Uterus (tissue), 4 donors: ENCODE measurements around the gene STK36. TPM values are rescaled to one million over a fixed set of nuclear protein-coding genes. Genes with fewer than 3 reads are reported as not detected.

Experiments
- DNase-seq, 2 donors: peaks; one replicate each; pipeline ENCODE4 v3.0.0-alpha.2; 2019 to 2020
- H3K27ac ChIP-seq, 2 donors: fragments of 200-600 bp; sonication (generic); 1 replicate in 1 of 2; 2 replicates in 1 of 2; pipeline ENCODE4 v1.5.1; 2016 to 2018
- H3K27me3 ChIP-seq, 2 donors: fragments of 200-600 bp; sonication (generic); one replicate each; pipeline ENCODE4 v1.5.1; 2018 to 2019; ENCODE audit warnings: control low read depth in 1 of 2
- H3K36me3 ChIP-seq, 2 donors: fragments of 200-600 bp; sonication (generic); one replicate each; pipeline ENCODE4 v1.5.1; 2019; ENCODE audit warnings: control low read depth in 1 of 2
- H3K4me1 ChIP-seq, 2 donors: fragments of 200-600 bp; sonication (generic); one replicate each; pipeline ENCODE4 v1.5.1; 2018 to 2019; ENCODE audit warnings: control low read depth in 1 of 2
- H3K4me3 ChIP-seq, 2 donors: fragments of 200-600 bp; sonication (generic); 1 replicate in 1 of 2; 2 replicates in 1 of 2; pipeline ENCODE4 v1.5.1; 2018 to 2019; ENCODE audit warnings: mild to moderate bottlenecking in 1 of 2
- H3K9me3 ChIP-seq, 2 donors: fragments of 200-600 bp; sonication (generic); one replicate each; pipeline ENCODE4 v1.5.1; 2019; ENCODE audit warnings: control low read depth in 1 of 2
- CTCF ChIP-seq, 4 experiments: fragments of 200-600 bp in 2 of 4; fragments of 450-650 bp in 2 of 4; sonication (generic) in 2 of 4; IDR thresholded peaks; one replicate each; pipeline ENCODE4 v1.5.1; 2016 to 2019; ENCODE audit warnings: antibody characterized with exemption in 4 of 4, mild to moderate bottlenecking in 2 of 4, moderate library complexity in 1 of 4
- POLR2A ChIP-seq, 2 donors: fragments of 450-650 bp; IDR thresholded peaks; one replicate each; pipeline ENCODE4 v1.6.1; 2016; ENCODE audit warnings: antibody characterized with exemption in 2 of 2, mild to moderate bottlenecking in 1 of 2, moderate library complexity in 1 of 2
- intact Hi-C: fragments of 100-400 bp; cut with DNase I; formaldehyde crosslinking; loops from one replicate; pipeline ENCODE4 v1.15.1; 2023; ENCODE audit warnings: low total_unique reads
- total RNA-seq, 4 donors: library from RNA; depleted of rRNA in 3 of 4; stranded (reverse); fragments of >200 nt in 3 of 4; gene quantifications; one replicate each; pipeline versions ENCODE4 v1.1.0 to v1.2.4, GENCODE V29; 2014 to 2023
- donor health status: DM: yes; HTN: yes; CAD: no.

The STK36 gene
- total RNA-seq, 4 donors from 2014 or later = 7.4 to 52.1 (median 45.5) TPM

- DNase-seq = no peak
- no peaks in the 10 kb centered on the region for H3K36me3 ChIP-seq
- no peaks in the 10 kb centered on the region for H3K4me1 ChIP-seq
- intact Hi-C loops = no loop called here
- H3K9me3 ChIP-seq = no peaks in the 10 kb centered on the region
- no peak for TF ChIP-seq POLR2A (IDR thresholded peaks at IDR 0.05)
- TF ChIP-seq CTCF (IDR thresholded peaks at IDR 0.05) = no peak
- no peak overlapping the region for H3K4me3 ChIP-seq
- no peaks in the 10 kb centered on the region for H3K27me3 ChIP-seq
- no peak overlapping the region for H3K27ac ChIP-seq
Observed at GRCh38 chr2:218643751-218644310, 28.1 kb upstream of the STK36 start.

- no peak for TF ChIP-seq CTCF (IDR thresholded peaks at IDR 0.05)
- no peak for TF ChIP-seq POLR2A (IDR thresholded peaks at IDR 0.05)
- intact Hi-C loops = no loop called here
- Histone ChIP-seq H3K27ac (no peak overlapping the region), H3K27me3 (no peaks in the 10 kb centered on the region), H3K9me3 (no peaks in the 10 kb centered on the region), H3K4me1 (no peaks in the 10 kb centered on the region), H3K36me3 (no peaks in the 10 kb centered on the region), H3K4me3 (no peak overlapping the region)
- DNase-seq = no peak
Observed at GRCh38 chr2:218644721-218645120, 27.2 kb upstream of the STK36 start.

- Histone ChIP-seq H3K27me3 (no peaks in the 10 kb centered on the region), H3K36me3 (no peaks in the 10 kb centered on the region), H3K4me1 (no peaks in the 10 kb centered on the region), H3K27ac (no peak overlapping the region), H3K4me3 (no peak overlapping the region), H3K9me3 (no peaks in the 10 kb centered on the region)
- TF ChIP-seq POLR2A (IDR thresholded peaks at IDR 0.05) (no peak), CTCF (IDR thresholded peaks at IDR 0.05) (no peak)
- intact Hi-C loops = no loop called here
- DNase-seq = no peak
Observed at GRCh38 chr2:218645126-218645525, 26.8 kb upstream of the STK36 start.

GRCh38 chr2:218648088-218648786 is 23.6 kb upstream of the STK36 start:
- Histone ChIP-seq H3K4me1 (no peaks in the 10 kb centered on the region), H3K4me3 (no peak overlapping the region), H3K27me3 (no peaks in the 10 kb centered on the region), H3K36me3 (no peaks in the 10 kb centered on the region), H3K9me3 (no peaks in the 10 kb centered on the region), H3K27ac (no peak overlapping the region)
- peak in 1 of 2 donors; percentile 31 for DNase-seq
- TF ChIP-seq POLR2A (IDR thresholded peaks at IDR 0.05) = no peak
- TF ChIP-seq CTCF (IDR thresholded peaks at IDR 0.05) = peak; percentile 44 to 64 (median 53)
- intact Hi-C loops = no loop called here

GRCh38 chr2:218648787-218649100 is 23.1 kb upstream of the STK36 start:
- intact Hi-C loops = no loop called here
- H3K36me3 ChIP-seq = no peaks in the 10 kb centered on the region
- no peaks in the 10 kb centered on the region for H3K27me3 ChIP-seq

More at GRCh38 chr2:218648787-218649100, 23.1 kb upstream of the STK36 start:
- no peak for DNase-seq
- H3K9me3 ChIP-seq = no peaks in the 10 kb centered on the region
- no peak overlapping the region for H3K27ac ChIP-seq
- no peak for TF ChIP-seq POLR2A (IDR thresholded peaks at IDR 0.05)
- peak in 1 of 4 experiments; percentile 0 for TF ChIP-seq CTCF (IDR thresholded peaks at IDR 0.05)
- H3K4me3 ChIP-seq = no peak overlapping the region
- no peaks in the 10 kb centered on the region for H3K4me1 ChIP-seq
